ENCODE results near the gene RPTOR. TPM values are rescaled to one million over a fixed set of nuclear protein-coding genes. Genes with fewer than 3 reads are reported as not detected.

RPTOR gene
- total RNA-seq, 4 donors from 2014 or later, result 34.1 to 65.8 (median 43.6) TPM

DNA sequence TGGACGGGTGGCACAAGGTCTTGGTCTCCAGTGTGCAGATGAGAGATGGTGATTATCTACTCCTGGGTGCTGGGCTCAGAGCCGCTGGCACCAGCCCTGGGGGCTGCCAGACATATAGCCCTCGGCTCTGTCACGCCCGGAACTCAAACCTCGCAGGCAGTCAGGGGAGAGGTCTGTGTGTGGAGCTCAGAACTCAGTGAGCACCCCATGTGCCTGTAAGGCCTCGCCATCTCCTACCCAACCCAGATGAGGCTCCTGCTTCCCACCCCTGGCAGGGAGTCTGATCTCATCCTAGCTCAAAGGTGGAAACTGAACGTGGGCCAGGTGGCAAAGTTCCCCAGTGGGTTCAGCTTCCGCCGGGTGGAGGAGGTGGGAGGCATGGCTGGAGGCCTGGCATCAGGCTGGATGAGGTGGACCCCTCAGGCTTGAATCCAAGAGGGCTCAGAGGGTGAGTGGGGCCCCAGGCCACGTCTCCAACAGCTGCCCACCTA is 45.7 kb upstream of the RPTOR start:
- Histone ChIP-seq H3K4me3 (no peak overlapping the region), H3K9me3 (no peaks in the 10 kb centered on the region), H3K27ac (replicated peaks in 1 of 4) (no peak overlapping the region), H3K4me1 (peaks cover 0 to 14% (median 14%) of the 10 kb centered on the region in 4 donors), H3K27me3 (peaks cover 0 to 29% (median 0%) of the 10 kb centered on the region in 4 donors), H3K36me3 (no peaks in the 10 kb centered on the region)
- DNase-seq (ENCODE audit: extremely low spot score), result no peak
- WGBS, result 77% methylated on average over 9 of the region's 11 CpGs
- intact Hi-C loops (cut with DNase I), result no loop called here
- TF ChIP-seq EP300 (IDR thresholded peaks at IDR 0.05), result no peak
- TF ChIP-seq, protein P1, sequence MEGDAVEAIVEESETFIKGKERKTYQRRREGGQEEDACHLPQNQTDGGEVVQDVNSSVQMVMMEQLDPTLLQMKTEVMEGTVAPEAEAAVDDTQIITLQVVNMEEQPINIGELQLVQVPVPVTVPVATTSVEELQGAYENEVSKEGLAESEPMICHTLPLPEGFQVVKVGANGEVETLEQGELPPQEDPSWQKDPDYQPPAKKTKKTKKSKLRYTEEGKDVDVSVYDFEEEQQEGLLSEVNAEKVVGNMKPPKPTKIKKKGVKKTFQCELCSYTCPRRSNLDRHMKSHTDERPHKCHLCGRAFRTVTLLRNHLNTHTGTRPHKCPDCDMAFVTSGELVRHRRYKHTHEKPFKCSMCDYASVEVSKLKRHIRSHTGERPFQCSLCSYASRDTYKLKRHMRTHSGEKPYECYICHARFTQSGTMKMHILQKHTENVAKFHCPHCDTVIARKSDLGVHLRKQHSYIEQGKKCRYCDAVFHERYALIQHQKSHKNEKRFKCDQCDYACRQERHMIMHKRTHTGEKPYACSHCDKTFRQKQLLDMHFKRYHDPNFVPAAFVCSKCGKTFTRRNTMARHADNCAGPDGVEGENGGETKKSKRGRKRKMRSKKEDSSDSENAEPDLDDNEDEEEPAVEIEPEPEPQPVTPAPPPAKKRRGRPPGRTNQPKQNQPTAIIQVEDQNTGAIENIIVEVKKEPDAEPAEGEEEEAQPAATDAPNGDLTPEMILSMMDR (IDR thresholded peaks at IDR 0.05), result no peak
- TF ChIP-seq POLR2AphosphoS5 (IDR thresholded peaks at IDR 0.05), result no peak

DNA sequence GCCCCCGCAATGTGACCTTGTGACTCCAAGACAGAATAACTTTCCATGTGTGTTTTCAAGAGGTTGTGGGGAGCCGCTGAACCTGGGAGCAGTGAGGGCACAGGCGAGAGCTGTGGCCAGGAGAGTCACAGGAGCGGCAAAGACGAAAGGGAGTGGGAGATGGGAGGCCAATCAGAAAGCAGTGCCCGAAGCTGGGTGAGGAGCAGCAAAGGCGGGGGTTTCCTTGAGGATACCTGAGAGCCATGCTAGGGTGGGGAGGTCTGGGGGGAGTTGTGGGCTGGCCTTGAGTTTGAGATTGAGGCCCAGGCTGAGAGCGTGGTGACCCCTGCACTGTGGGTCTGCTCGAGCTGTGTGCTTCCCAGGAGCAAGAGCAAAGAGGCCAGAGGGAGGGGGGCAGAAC is 45.1 kb upstream of the RPTOR start:
- no peak for DNase-seq (ENCODE audit: extremely low spot score)
- Histone ChIP-seq H3K4me1 (peaks cover 0 to 14% (median 14%) of the 10 kb centered on the region in 4 donors), H3K4me3 (no peak overlapping the region), H3K27ac (replicated peaks in 1 of 4) (no peak overlapping the region), H3K27me3 (peaks cover 0 to 27% (median 0%) of the 10 kb centered on the region in 4 donors), H3K9me3 (no peaks in the 10 kb centered on the region), H3K36me3 (no peaks in the 10 kb centered on the region)
- intact Hi-C loops (cut with DNase I), result no loop called here
- 87% methylated on average over 9 of the region's 9 CpGs for WGBS
- no peak for TF ChIP-seq POLR2AphosphoS5 (IDR thresholded peaks at IDR 0.05)
- TF ChIP-seq, protein P1 (IDR thresholded peaks at IDR 0.05), result no peak
- TF ChIP-seq EP300 (IDR thresholded peaks at IDR 0.05), result no peak
- no peak for TF ChIP-seq POLR2A (IDR thresholded peaks at IDR 0.05; ENCODE audit: low read depth)

DNA sequence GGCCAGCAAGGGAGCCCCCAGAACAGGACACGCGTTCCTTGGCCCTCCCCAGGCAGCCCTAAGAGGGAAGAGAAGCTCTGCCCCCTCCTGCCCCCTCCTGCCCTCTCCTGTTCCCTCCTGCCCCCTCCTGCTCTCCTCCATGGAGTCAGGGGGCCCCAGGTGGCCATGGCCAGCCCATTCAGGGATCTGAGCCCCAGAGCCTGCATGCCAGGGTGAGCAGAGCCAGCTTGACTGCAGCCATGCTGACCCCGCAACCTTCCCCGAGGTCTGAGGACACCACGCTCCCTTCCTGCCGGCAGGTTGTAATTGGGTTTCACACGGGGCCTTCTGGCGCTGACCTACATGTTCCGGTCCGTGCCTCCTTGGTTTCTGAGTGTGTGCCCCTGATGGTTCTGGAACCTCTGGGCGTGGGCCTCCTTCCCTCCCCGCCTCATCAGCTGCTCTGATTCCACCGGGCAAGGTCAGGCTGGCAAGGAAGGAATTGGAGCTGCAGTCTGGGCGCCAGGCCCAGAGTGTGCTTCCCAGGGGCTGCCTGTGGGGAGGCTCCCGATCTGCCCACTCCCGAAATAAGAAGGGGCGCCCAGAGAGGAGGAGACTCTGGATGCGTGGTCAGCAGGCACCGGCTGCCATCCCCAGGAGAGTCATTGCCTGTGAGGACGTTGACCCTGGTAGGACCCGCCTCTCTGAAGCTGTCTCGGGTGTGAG is 44.5 kb upstream of the RPTOR start:
- no peaks in the 10 kb centered on the region for H3K9me3 ChIP-seq
- TF ChIP-seq, protein P1 (IDR thresholded peaks at IDR 0.05), result no peak
- TF ChIP-seq POLR2AphosphoS5 (IDR thresholded peaks at IDR 0.05) (no peak), POLR2A (IDR thresholded peaks at IDR 0.05; ENCODE audit: low read depth) (no peak), EP300 (IDR thresholded peaks at IDR 0.05) (no peak)
- peaks cover 0 to 28% (median 0%) of the 10 kb centered on the region in 4 donors for H3K27me3 ChIP-seq
- WGBS, result 82% methylated on average over 19 of the region's 22 CpGs
- no peak overlapping the region for H3K4me3 ChIP-seq
- no peak for DNase-seq (ENCODE audit: extremely low spot score)
- no peak overlapping the region for H3K27ac ChIP-seq (replicated peaks in 1 of 4)
- intact Hi-C loops (cut with DNase I), result no loop called here
- H3K4me1 ChIP-seq, result peaks cover 0 to 14% (median 14%) of the 10 kb centered on the region in 4 donors
- H3K36me3 ChIP-seq, result no peaks in the 10 kb centered on the region

DNA sequence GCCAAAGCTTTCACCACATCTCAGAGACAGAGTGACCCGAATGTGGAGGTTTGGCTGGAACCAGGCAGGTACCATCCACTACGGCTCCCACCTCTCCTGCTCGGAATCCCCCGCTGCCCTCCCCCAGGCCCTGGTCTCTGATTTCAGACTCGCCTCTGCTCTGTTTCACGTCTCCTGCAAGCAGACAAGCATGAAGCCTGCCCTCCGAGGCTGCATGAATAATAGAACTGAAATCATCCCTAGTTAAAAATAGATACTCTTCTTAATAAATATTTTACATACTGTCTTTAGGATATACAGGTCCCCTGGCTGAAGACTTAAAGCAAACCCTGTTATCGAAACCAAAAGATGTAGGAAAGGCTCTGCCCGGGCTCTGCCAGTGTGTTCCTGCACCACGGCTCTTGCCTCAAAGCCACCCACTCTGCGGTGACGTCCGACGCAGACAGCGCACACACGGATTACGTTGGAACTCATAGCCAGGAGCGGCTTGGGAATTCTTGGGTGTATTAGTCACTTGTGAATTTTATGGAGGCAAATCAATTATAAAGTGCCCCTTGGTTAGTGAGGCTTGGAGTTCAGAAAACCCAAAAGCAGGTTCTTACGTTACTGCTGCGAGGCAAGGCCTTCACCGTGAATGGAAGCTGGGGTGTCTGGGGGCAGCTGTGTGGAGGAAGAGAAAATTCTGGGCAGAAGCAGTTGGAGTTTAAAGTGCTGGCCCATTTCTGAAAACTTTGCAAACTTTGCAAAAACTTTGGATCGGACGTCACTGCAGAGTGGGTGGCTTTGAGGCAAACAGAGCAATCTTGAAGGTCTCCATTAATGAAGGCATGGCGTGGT is 42.7 kb upstream of the RPTOR start:
- Histone ChIP-seq H3K4me3 (peak overlapping the region; percentile 15 to 36 (median 30)), H3K36me3 (no peaks in the 10 kb centered on the region), H3K4me1 (peaks cover 0 to 14% (median 14%) of the 10 kb centered on the region in 4 donors), H3K27ac (replicated peaks in 1 of 4) (peak overlapping the region; percentile 50 to 74 (median 58)), H3K9me3 (no peaks in the 10 kb centered on the region), H3K27me3 (peaks cover 0 to 40% (median 2%) of the 10 kb centered on the region in 4 donors)
- intact Hi-C loops (cut with DNase I), result no loop called here
- no peak for DNase-seq (ENCODE audit: extremely low spot score)
- TF ChIP-seq POLR2A (IDR thresholded peaks at IDR 0.05; ENCODE audit: low read depth), result no peak
- TF ChIP-seq EP300 (IDR thresholded peaks at IDR 0.05), result no peak
- TF ChIP-seq POLR2AphosphoS5 (IDR thresholded peaks at IDR 0.05), result peak; percentile 44 to 71
- WGBS, result 49% methylated on average over 24 of the region's 24 CpGs

DNA sequence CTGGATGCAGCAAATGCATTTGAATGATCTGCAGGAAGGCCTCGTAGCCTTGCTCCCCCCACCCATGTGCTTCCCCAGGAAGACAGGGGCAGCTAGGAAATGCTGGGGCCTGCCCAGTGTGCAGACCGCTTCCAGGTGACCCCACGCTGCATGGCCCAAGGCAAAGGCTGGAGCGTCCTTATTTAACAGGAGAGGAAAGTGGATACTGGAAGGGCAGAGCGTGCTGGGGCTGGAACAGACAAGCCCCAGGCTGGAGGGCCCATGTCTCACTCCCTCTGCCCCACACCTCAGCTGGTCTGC is 42.1 kb upstream of the RPTOR start:
- no peak overlapping the region for H3K27ac ChIP-seq (replicated peaks in 1 of 4)
- TF ChIP-seq EP300 (IDR thresholded peaks at IDR 0.05) (no peak), POLR2A (IDR thresholded peaks at IDR 0.05; ENCODE audit: low read depth) (no peak), POLR2AphosphoS5 (IDR thresholded peaks at IDR 0.05) (no peak)
- TF ChIP-seq, protein P1 (IDR thresholded peaks at IDR 0.05), result no peak
- H3K4me3 ChIP-seq, result no peak overlapping the region
- no peak for DNase-seq (ENCODE audit: extremely low spot score)
- H3K36me3 ChIP-seq, result no peaks in the 10 kb centered on the region
- peaks cover 0 to 46% (median 2%) of the 10 kb centered on the region in 4 donors for H3K27me3 ChIP-seq
- peaks cover 0 to 14% (median 14%) of the 10 kb centered on the region in 4 donors for H3K4me1 ChIP-seq
- WGBS, result 84% methylated on average over 5 of the region's 5 CpGs
- intact Hi-C loops (cut with DNase I), result no loop called here
- H3K9me3 ChIP-seq, result no peaks in the 10 kb centered on the region

Measured in esophagus muscularis mucosa (tissue), 4 donors.